ENCODE measurements around the gene COL6A3.

Gene COL6A3

GRCh38 chr2:237343993-237344392 lies 70.0 kb downstream of the COL6A3 start:
- no peak for DNase-seq

GRCh38 chr2:237341872-237342271 lies 72.1 kb downstream of the COL6A3 start:
- no peak for DNase-seq

- DNase-seq = no peak
Observed at GRCh38 chr2:237337586-237337985, 76.4 kb downstream of the COL6A3 start.

- DNase-seq = no peak
Observed at GRCh38 chr2:237336131-237336530, 77.8 kb downstream of the COL6A3 start.

- no peak for DNase-seq
Observed at GRCh38 chr2:237333748-237334147, 80.2 kb downstream of the COL6A3 start.

GRCh38 chr2:237330541-237330940 lies 83.4 kb downstream of the COL6A3 start:
- no peak for DNase-seq

GRCh38 chr2:237327175-237327950 lies 86.6 kb downstream of the COL6A3 start:
- DNase-seq = no peak

GRCh38 chr2:237326266-237327171 lies 87.4 kb downstream of the COL6A3 start:
- no peak for DNase-seq

- no peak for DNase-seq
Observed at GRCh38 chr2:237324837-237325236, 89.1 kb downstream of the COL6A3 start.

- no peak for DNase-seq
Observed at GRCh38 chr2:237324405-237324831, 89.5 kb downstream of the COL6A3 start.

GRCh38 chr2:237323656-237324055 lies 90.3 kb downstream of the COL6A3 start:
- DNase-seq = no peak

GRCh38 chr2:237322564-237322963 lies 91.4 kb downstream of the COL6A3 start:
- no peak for DNase-seq

- DNase-seq = no peak
Observed at GRCh38 chr2:237321746-237322145, 92.2 kb downstream of the COL6A3 start.

- DNase-seq = no peak
Observed at GRCh38 chr2:237320801-237321560, 93.0 kb downstream of the COL6A3 start.

GRCh38 chr2:237319887-237320286 lies 94.1 kb downstream of the COL6A3 start:
- DNase-seq = no peak

GRCh38 chr2:237319086-237319820 lies 94.7 kb downstream of the COL6A3 start:
- DNase-seq = no peak

GRCh38 chr2:237316339-237316738 lies 97.6 kb downstream of the COL6A3 start:
- DNase-seq = no peak

- DNase-seq = no peak
Observed at GRCh38 chr2:237315829-237316225, 98.1 kb downstream of the COL6A3 start.

- no peak for DNase-seq
Observed at GRCh38 chr2:237315170-237315828, 98.7 kb downstream of the COL6A3 start.

- DNase-seq = no peak
Observed at GRCh38 chr2:237314681-237315080, 99.3 kb downstream of the COL6A3 start.

- no peak for DNase-seq
Observed at GRCh38 chr2:237314198-237314597, 99.8 kb downstream of the COL6A3 start.
